Psoas muscle (tissue), 8 donors: ENCODE data around the gene ZNF664. TPM values are rescaled to one million over a fixed set of nuclear protein-coding genes. Genes with fewer than 3 reads are reported as not detected.

ENCODE experiments used
- ATAC-seq, 4 donors: fragments of 200-7000 bp; cut with Tn5 transposase; one replicate each; pipeline ENCODE4 v1.9.1; 2020; ENCODE audit warnings: moderate library complexity in 3 of 4, mild to moderate bottlenecking in 2 of 4
- DNase-seq, 2 donors: peaks; one replicate each; pipeline ENCODE4 v3.0.0-alpha.2; 2020
- H3K27ac ChIP-seq: fragments of 200-600 bp; one replicate; pipeline ENCODE4 v1.8.0; 2022
- H3K27me3 ChIP-seq, 3 donors: fragments of 200-600 bp in 1 of 3; one replicate each; pipeline versions ENCODE4 v1.6.1 to v1.8.0; 2013 to 2022; ENCODE audit warnings: low read length in 2 of 3, mild to moderate bottlenecking in 2 of 3, moderate library complexity in 1 of 3; ENCODE audit not compliant: insufficient read depth in 3 of 3
- H3K36me3 ChIP-seq, 2 donors: fragments of 200-600 bp in 1 of 2; one replicate each; pipeline versions ENCODE4 v1.6.1 to v1.8.0; 2013 to 2022; ENCODE audit warnings: low read depth in 1 of 2, mild to moderate bottlenecking in 1 of 2, moderate library complexity in 1 of 2; ENCODE audit not compliant: insufficient read depth in 1 of 2
- H3K4me1 ChIP-seq: fragments of 200-600 bp; one replicate; pipeline ENCODE4 v1.8.0; 2022
- H3K4me3 ChIP-seq: fragments of 200-600 bp; one replicate; pipeline ENCODE4 v1.8.0; 2022; ENCODE audit warnings: mild to moderate bottlenecking
- H3K9me3 ChIP-seq: fragments of 200-600 bp; one replicate; pipeline ENCODE4 v1.8.0; 2022
- CTCF ChIP-seq: fragments of 200-600 bp; IDR thresholded peaks from one replicate; pipeline ENCODE4 v1.8.0; 2022; ENCODE audit warnings: antibody characterized with exemption
- WGBS, 3 donors: extraction: QIAGEN DNeasy Blood & Tissue Kit; methylation state at CpG; one replicate each; pipeline versions ENCODE4 v1.1.6 to v1.1.7; 2013; 5-methylcytosine and 5-hydroxymethylcytosine counted together
- intact Hi-C, 2 donors: fragments of 100-400 bp; cut with DNase I; formaldehyde crosslinking; loops; one replicate each; pipeline versions ENCODE4 v1.11.0 to v1.14.2; 2022
- polyA plus RNA-seq, 3 donors: library from polyadenylated mRNA; stranded (reverse); fragments of 200-250 nt; gene quantifications; one replicate each; pipeline ENCODE4 v1.2.3, GENCODE V29; 2013
- total RNA-seq, 4 donors: library from RNA; stranded (reverse); fragmentation: NEBNext Ultra II Directional in 2 of 4; extraction: Animal tissue kit (Norgen Biotek cat#: 25700) in 2 of 4; gene quantifications; one replicate each; pipeline versions ENCODE4 v1.2.1 to v1.2.4, GENCODE V29; 2021 to 2023
- donor health status: healthy with polysubstance abuse.
- donor health status: DM: no; HTN: no; CAD: no; lungs with moderate emphysema.
- donor health status: Bipolar disorder and iron deficiency.
- donor health status: healthy.
- donor health status: DM: yes; HTN: yes; CAD: no.
- donor health status: DM: no; HTN: no; CAD: no.
- donor health status: DM: no; HTN: no; CAD: no.
- donor health status: DM: yes; HTN: yes; CAD: no.

The ZNF664 gene
- total and polyA plus RNA-seq, 7 donors: 25.1 to 69.3 (median 39.1) TPM

DNA sequence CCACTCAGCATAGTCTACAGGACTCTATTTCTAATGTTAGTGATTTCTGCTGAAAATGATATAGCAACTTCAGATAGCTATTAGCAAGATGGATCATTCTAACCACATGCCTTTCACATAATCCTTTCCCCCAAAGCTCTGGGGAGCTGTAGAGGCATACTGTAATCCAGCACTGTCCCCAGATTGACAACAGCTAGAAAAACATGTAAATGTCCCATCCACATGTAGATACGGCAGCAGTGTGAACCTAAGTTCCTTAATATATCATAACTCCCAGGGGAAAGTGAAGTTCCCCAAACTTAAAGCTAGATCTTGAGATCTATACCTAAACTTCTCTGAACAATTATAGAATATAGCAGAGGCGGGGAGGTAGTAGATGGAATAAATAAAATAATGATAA is 14.0 kb downstream of the ZNF664 start:
- 82 to 97% (median 93%) methylated on average over 2 of the region's 2 CpGs for WGBS, 3 donors
- Histone ChIP-seq H3K27me3 (no peaks in the 10 kb centered on the region), H3K36me3 (peaks cover 0 to 33% of the 10 kb centered on the region in 2 donors), H3K4me1 (peaks cover 30% of the 10 kb centered on the region), H3K4me3 (no peak overlapping the region), H3K9me3 (no peaks in the 10 kb centered on the region), H3K27ac (peak overlapping the region; percentile 31)
- TF ChIP-seq CTCF: no peak
- no peak for DNase-seq
- intact Hi-C loops: loop anchor here in 1 of 2 donors (10.0 kb wide), 1 partner anchor 352 kb away; the partner anchor contains the start of genes EIF2B1 and GTF2H3
- ATAC-seq: no peak

DNA sequence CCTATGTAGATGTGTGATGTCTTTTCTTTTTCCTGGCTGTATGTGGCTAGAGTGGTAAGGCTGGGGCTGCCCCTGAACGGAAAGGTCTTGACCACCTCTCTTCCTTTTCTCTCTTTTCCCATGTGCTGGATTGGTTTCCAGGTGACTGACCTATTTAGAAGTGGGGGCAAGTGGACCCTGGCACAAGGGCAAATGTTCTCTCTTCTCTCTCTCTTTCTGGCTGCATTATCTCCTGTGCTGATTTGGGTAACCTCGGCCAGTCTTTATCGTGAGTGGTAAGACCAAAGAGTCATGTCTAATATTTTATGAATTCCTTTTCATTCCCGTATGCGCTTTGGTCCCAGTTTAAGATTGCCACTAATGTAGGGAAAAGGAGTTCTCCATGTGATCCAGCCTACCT is 16.2 kb downstream of the ZNF664 start:
- WGBS, 3 donors: 88 to 95% (median 89%) methylated on average over 5 of the region's 5 CpGs
- peaks cover 29% of the 10 kb centered on the region for H3K4me1 ChIP-seq
- no peak overlapping the region for H3K27ac ChIP-seq
- peaks cover 0 to 49% of the 10 kb centered on the region in 2 donors for H3K36me3 ChIP-seq
- H3K9me3 ChIP-seq: no peaks in the 10 kb centered on the region
- H3K4me3 ChIP-seq: no peak overlapping the region
- TF ChIP-seq CTCF: no peak
- ATAC-seq (no peak), DNase-seq (no peak)
- intact Hi-C loops: loop anchor here in 1 of 2 donors (10.0 kb wide), 1 partner anchor 354 kb away; the partner anchor contains the start of genes EIF2B1 and GTF2H3
- no peaks in the 10 kb centered on the region for H3K27me3 ChIP-seq

GRCh38 chr12:123989753-123990152 is 16.7 kb downstream of the ZNF664 start:
- H3K4me3 ChIP-seq: no peak overlapping the region
- H3K9me3 ChIP-seq: no peaks in the 10 kb centered on the region
- peak in 2 of 4 donors; percentile 18 to 26 for ATAC-seq
- peaks cover 23% of the 10 kb centered on the region for H3K4me1 ChIP-seq
- no peak for DNase-seq
- TF ChIP-seq CTCF: no peak
- 46 to 61% (median 54%) methylated on average over 1 of the region's 1 CpG for WGBS, 3 donors
- no peak overlapping the region for H3K27ac ChIP-seq
- intact Hi-C loops: loop anchor here (5.0 to 10.0 kb wide), 2 partner anchors 38 to 355 kb away; partner anchors contain the start of genes EIF2B1 (in 1 of the 2) and GTF2H3 (in 1 of the 2)
- peaks cover 0 to 49% of the 10 kb centered on the region in 2 donors for H3K36me3 ChIP-seq
- H3K27me3 ChIP-seq: no peaks in the 10 kb centered on the region

DNA sequence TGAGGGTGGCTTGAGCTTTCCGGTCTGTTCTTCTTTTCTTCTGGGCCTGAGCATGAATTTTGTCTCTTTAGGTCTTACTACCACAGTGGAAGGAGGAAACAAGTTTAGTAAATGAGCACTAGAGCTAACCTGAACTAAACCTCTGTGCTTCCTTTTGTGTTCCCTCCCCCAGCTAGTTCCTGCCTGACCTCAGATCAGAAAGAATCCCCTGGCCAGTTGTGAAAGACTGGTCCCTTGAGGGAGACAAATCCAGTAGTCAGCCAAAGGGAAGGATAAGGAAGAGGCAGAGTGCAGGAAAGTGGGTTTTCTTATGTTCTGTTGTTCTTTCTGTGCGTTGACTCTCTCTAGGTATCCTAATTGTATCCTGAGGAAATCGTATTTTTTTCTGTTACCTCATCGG is 17.5 kb downstream of the ZNF664 start:
- Histone ChIP-seq H3K4me3 (no peak overlapping the region), H3K9me3 (no peaks in the 10 kb centered on the region), H3K27me3 (no peaks in the 10 kb centered on the region), H3K4me1 (peaks cover 23% of the 10 kb centered on the region), H3K27ac (no peak overlapping the region), H3K36me3 (peaks cover 0 to 49% of the 10 kb centered on the region in 2 donors)
- ATAC-seq (peak in 2 of 4 donors; percentile 36 to 39), DNase-seq (no peak)
- 60 to 77% (median 72%) methylated on average over 4 of the region's 4 CpGs for WGBS, 3 donors
- TF ChIP-seq CTCF: no peak
- intact Hi-C loops: loop anchor here in 1 of 2 donors (5.0 kb wide), 1 partner anchor 37 kb away; no protein-coding TSS in a partner anchor
